Measurements from ENCODE around the gene STRN4. TPM values are rescaled to one million over a fixed set of nuclear protein-coding genes. Genes with fewer than 3 reads are reported as not detected.

The STRN4 gene
- total RNA-seq, 2 donors from 2014 or later: 51.4 to 55.5 TPM

GRCh38 chr19:46785980-46786235 lies 39.7 kb upstream of the STRN4 start:
- no peak for TF ChIP-seq CTCF (IDR thresholded peaks at IDR 0.05)
- no peak for TF ChIP-seq POLR2A (IDR thresholded peaks at IDR 0.05)
- Histone ChIP-seq H3K9me3 (no peaks in the 10 kb centered on the region), H3K4me1 (peaks cover 50% of the 10 kb centered on the region), H3K4me3 (no peak overlapping the region), H3K27ac (peak overlapping the region; percentile 70 to 90 (median 80)), H3K36me3 (replicated peaks in 1 of 2; ENCODE audit: insufficient read depth in 1 of 2, low read depth in 2 of 2) (no peaks in the 10 kb centered on the region), H3K27me3 (no peaks in the 10 kb centered on the region)
- intact Hi-C loops (cut with DNase I): no loop called here
- WGBS, 2 donors: 42 to 43% methylated on average over 4 of the region's 4 CpGs
- no peak for DNase-seq
- no peak for ATAC-seq

- intact Hi-C loops (cut with DNase I): no loop called here
Measured at GRCh38 chr19:46785054-46785979, 39.1 kb upstream of the STRN4 start.

GRCh38 chr19:46784262-46785053 lies 38.2 kb upstream of the STRN4 start:
- no peaks in the 10 kb centered on the region for H3K36me3 ChIP-seq (replicated peaks in 1 of 2; ENCODE audit: insufficient read depth in 1 of 2, low read depth in 2 of 2)
- H3K4me3 ChIP-seq: no peak overlapping the region
- H3K9me3 ChIP-seq: no peaks in the 10 kb centered on the region
- WGBS, 2 donors: 33 to 35% methylated on average over 11 to 14 of the region's 17 CpGs
- no peaks in the 10 kb centered on the region for H3K27me3 ChIP-seq
- peak overlapping the region; percentile 46 to 90 (median 72) for H3K27ac ChIP-seq
- DNase-seq (peak; percentile 66 to 77 (median 74)), ATAC-seq (peak; percentile 34)
- H3K4me1 ChIP-seq: peaks cover 50% of the 10 kb centered on the region
- intact Hi-C loops (cut with DNase I): no loop called here
- TF ChIP-seq CTCF (IDR thresholded peaks at IDR 0.05): no peak
- TF ChIP-seq POLR2A (IDR thresholded peaks at IDR 0.05): peak in 2 of 3 donors; percentile 5 to 29

More at GRCh38 chr19:46785054-46785979, 39.1 kb upstream of the STRN4 start:
- Histone ChIP-seq H3K4me1 (peaks cover 50% of the 10 kb centered on the region), H3K36me3 (replicated peaks in 1 of 2; ENCODE audit: insufficient read depth in 1 of 2, low read depth in 2 of 2) (no peaks in the 10 kb centered on the region), H3K9me3 (no peaks in the 10 kb centered on the region), H3K27me3 (no peaks in the 10 kb centered on the region), H3K4me3 (no peak overlapping the region), H3K27ac (peak overlapping the region; percentile 46 to 90 (median 72))
- TF ChIP-seq POLR2A (IDR thresholded peaks at IDR 0.05) (no peak), CTCF (IDR thresholded peaks at IDR 0.05) (no peak)
- no peak for DNase-seq
- 53 to 63% methylated on average over 16 to 19 of the region's 19 CpGs for WGBS, 2 donors
- ATAC-seq: no peak

GRCh38 chr19:46783670-46784069 lies 37.4 kb upstream of the STRN4 start:
- intact Hi-C loops (cut with DNase I): no loop called here
- TF ChIP-seq POLR2A (IDR thresholded peaks at IDR 0.05): no peak
- no peak for TF ChIP-seq CTCF (IDR thresholded peaks at IDR 0.05)
- no peaks in the 10 kb centered on the region for H3K9me3 ChIP-seq
- H3K4me1 ChIP-seq: peaks cover 50% of the 10 kb centered on the region
- DNase-seq: no peak
- no peak for ATAC-seq
- WGBS, 2 donors: 24 to 62% methylated on average over 2 of the region's 2 CpGs
- H3K27me3 ChIP-seq: no peaks in the 10 kb centered on the region
- H3K36me3 ChIP-seq (replicated peaks in 1 of 2; ENCODE audit: insufficient read depth in 1 of 2, low read depth in 2 of 2): no peaks in the 10 kb centered on the region
- peak overlapping the region in 1 of 4 donors; percentile 55 for H3K27ac ChIP-seq
- no peak overlapping the region for H3K4me3 ChIP-seq
